ENCODE measurements around the gene IQCF2.
"Not testable (repeated sequence)": the region's sequence is repeated elsewhere in the genome, so short reads cannot be mapped to it uniquely, and the experiment has no call there.

The IQCF2 gene

GRCh38 chr3:51845129-51845528, 16.3 kb upstream of the IQCF2 start:
- no peak for DNase-seq
- Histone ChIP-seq H4K12ac (ENCODE audit: low read depth, low read length) (no peak overlapping the region), H2BK5ac (ENCODE audit: low read depth, low read length, poor library complexity) (no peak overlapping the region), H3K18ac (ENCODE audit: low read length) (no peak overlapping the region), H3K9ac (ENCODE audit: low read length) (no peak overlapping the region), H3K4ac (ENCODE audit: low read depth, low read length) (no peak overlapping the region), H3K14ac (ENCODE audit: low read length) (no peak overlapping the region), H3K79me2 (ENCODE audit: control insufficient read depth, insufficient read depth, low read length, poor library complexity) (no peaks in the 10 kb centered on the region), H2AFZ (ENCODE audit: insufficient read depth, low read length, poor library complexity) (peak overlapping the region; percentile 83), H3K27me3 (ENCODE audit: insufficient read depth, low read length) (no peaks in the 10 kb centered on the region), H3K4me1 (ENCODE audit: control insufficient read depth in 1 of 2, insufficient read depth in 2 of 2, low read length in 2 of 2) (peaks cover 2 to 3% of the 10 kb centered on the region in 2 experiments), H2BK120ac (ENCODE audit: insufficient read depth, low read length, poor library complexity) (no peak overlapping the region), H3K4me3 (ENCODE audit: low read depth, low read length) (no peak overlapping the region), H3K79me1 (ENCODE audit: low read length) (no peaks in the 10 kb centered on the region), H4K8ac (ENCODE audit: low read depth, low read length) (no peak overlapping the region), H4K91ac (ENCODE audit: low read depth, low read length) (no peak overlapping the region), H2AK5ac (ENCODE audit: low read length) (no peak overlapping the region), H3K36me3 (ENCODE audit: control insufficient read depth in 1 of 2, insufficient read depth in 2 of 2, low read length in 2 of 2) (no peaks in the 10 kb centered on the region), H3K27ac (ENCODE audit: low read depth, low read length) (no peak overlapping the region), H3K4me2 (ENCODE audit: low read length) (no peak overlapping the region), H3K9me3 (ENCODE audit: insufficient read depth, low read depth, low read length) (no peaks in the 10 kb centered on the region), H2BK12ac (ENCODE audit: low read length) (no peak overlapping the region), H3K23ac (ENCODE audit: low read length) (no peak overlapping the region)
- no CpG with 5 or more reads among the region's 7 CpGs for WGBS (ENCODE audit: extremely low coverage, insufficient coverage, insufficient read length)

DNA sequence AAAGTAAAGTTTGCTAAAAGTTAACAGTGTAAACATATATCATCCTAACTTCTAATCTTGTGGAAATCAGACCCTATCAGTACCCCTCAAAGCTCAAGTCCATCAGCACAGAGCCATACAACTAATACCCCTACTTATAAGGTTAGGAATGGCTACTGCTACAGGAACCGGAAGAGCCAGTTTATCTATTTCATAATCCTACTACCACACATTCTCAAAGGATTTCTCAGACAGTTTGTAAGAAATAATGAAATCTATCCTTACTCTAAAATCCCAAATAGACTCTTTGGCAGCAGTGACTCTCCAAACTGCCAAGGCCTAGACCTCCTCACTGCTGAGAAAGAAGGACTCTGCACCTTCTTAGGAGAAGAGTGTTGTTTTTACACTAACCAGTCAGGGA, 6.0 kb upstream of the IQCF2 start:
- H4K91ac ChIP-seq (ENCODE audit: low read depth, low read length); H3K4me2 ChIP-seq (ENCODE audit: low read length); H3K79me2 ChIP-seq (ENCODE audit: control insufficient read depth, insufficient read depth, low read length, poor library complexity); H3K14ac ChIP-seq (ENCODE audit: low read length); H2BK5ac ChIP-seq (ENCODE audit: low read depth, low read length, poor library complexity); H3K27me3 ChIP-seq (ENCODE audit: insufficient read depth, low read length); H3K4me3 ChIP-seq (ENCODE audit: low read depth, low read length); H4K12ac ChIP-seq (ENCODE audit: low read depth, low read length); H2BK12ac ChIP-seq (ENCODE audit: low read length); H2AK5ac ChIP-seq (ENCODE audit: low read length); H4K8ac ChIP-seq (ENCODE audit: low read depth, low read length); H2AFZ ChIP-seq (ENCODE audit: insufficient read depth, low read length, poor library complexity); H3K79me1 ChIP-seq (ENCODE audit: low read length); H3K4me1 ChIP-seq (ENCODE audit: control insufficient read depth in 1 of 2, insufficient read depth in 2 of 2, low read length in 2 of 2); H3K36me3 ChIP-seq (ENCODE audit: control insufficient read depth in 1 of 2, insufficient read depth in 2 of 2, low read length in 2 of 2); H3K9me3 ChIP-seq (ENCODE audit: insufficient read depth, low read depth, low read length); H3K27ac ChIP-seq (ENCODE audit: low read depth, low read length); H3K4ac ChIP-seq (ENCODE audit: low read depth, low read length); H3K9ac ChIP-seq (ENCODE audit: low read length); H3K23ac ChIP-seq (ENCODE audit: low read length); H3K18ac ChIP-seq (ENCODE audit: low read length); H2BK120ac ChIP-seq (ENCODE audit: insufficient read depth, low read length, poor library complexity): not testable (repeated sequence)
- no CpG with 5 or more reads among the region's 1 CpG for WGBS (ENCODE audit: extremely low coverage, insufficient coverage, insufficient read length)
- peak in 1 of 2 donors; percentile 85 for DNase-seq

DNA sequence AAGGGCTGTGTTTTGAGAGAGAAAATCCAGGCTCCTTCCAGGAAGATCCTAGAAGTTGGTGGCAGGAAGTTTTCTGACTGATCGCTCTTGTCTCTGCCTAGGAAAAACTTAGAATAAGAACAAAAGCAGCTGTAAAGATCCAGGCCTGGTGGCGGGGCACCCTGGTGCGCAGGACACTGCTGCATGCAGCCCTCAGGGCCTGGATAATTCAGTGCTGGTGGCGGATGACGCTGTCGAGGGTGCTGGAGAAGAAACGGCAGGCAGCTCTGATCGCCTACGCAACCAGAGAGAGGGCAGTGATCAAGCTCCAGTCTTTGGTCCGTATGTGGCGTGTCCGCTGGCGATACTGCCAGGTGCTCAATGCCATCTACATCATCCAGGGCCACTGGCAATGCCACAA, 1.5 kb downstream of the IQCF2 start:
- Histone ChIP-seq H3K79me2 (ENCODE audit: control insufficient read depth, insufficient read depth, low read length, poor library complexity) (no peaks in the 10 kb centered on the region), H4K8ac (ENCODE audit: low read depth, low read length) (no peak overlapping the region), H4K91ac (ENCODE audit: low read depth, low read length) (no peak overlapping the region), H3K27me3 (ENCODE audit: insufficient read depth, low read length) (no peaks in the 10 kb centered on the region), H2AK5ac (ENCODE audit: low read length) (no peak overlapping the region), H3K4me2 (ENCODE audit: low read length) (no peak overlapping the region), H2AFZ (ENCODE audit: insufficient read depth, low read length, poor library complexity) (no peak overlapping the region), H2BK12ac (ENCODE audit: low read length) (no peak overlapping the region), H3K36me3 (ENCODE audit: control insufficient read depth in 1 of 2, insufficient read depth in 2 of 2, low read length in 2 of 2) (no peaks in the 10 kb centered on the region), H3K79me1 (ENCODE audit: low read length) (no peaks in the 10 kb centered on the region), H3K27ac (ENCODE audit: low read depth, low read length) (no peak overlapping the region), H3K9me3 (ENCODE audit: insufficient read depth, low read depth, low read length) (peaks cover 1% of the 10 kb centered on the region), H3K4ac (ENCODE audit: low read depth, low read length) (no peak overlapping the region), H2BK120ac (ENCODE audit: insufficient read depth, low read length, poor library complexity) (no peak overlapping the region), H3K18ac (ENCODE audit: low read length) (no peak overlapping the region), H3K23ac (ENCODE audit: low read length) (no peak overlapping the region), H3K4me1 (ENCODE audit: control insufficient read depth in 1 of 2, insufficient read depth in 2 of 2, low read length in 2 of 2) (no peaks in the 10 kb centered on the region), H3K14ac (ENCODE audit: low read length) (no peak overlapping the region), H3K4me3 (ENCODE audit: low read depth, low read length) (no peak overlapping the region), H3K9ac (ENCODE audit: low read length) (no peak overlapping the region), H2BK5ac (ENCODE audit: low read depth, low read length, poor library complexity) (no peak overlapping the region), H4K12ac (ENCODE audit: low read depth, low read length) (no peak overlapping the region)
- DNase-seq: peak in 1 of 2 donors; percentile 38
- no CpG with 5 or more reads among the region's 13 CpGs for WGBS (ENCODE audit: extremely low coverage, insufficient coverage, insufficient read length)

GRCh38 chr3:51868896-51869295, 7.5 kb downstream of the IQCF2 start:
- H4K91ac ChIP-seq (ENCODE audit: low read depth, low read length); H3K27ac ChIP-seq (ENCODE audit: low read depth, low read length); H3K36me3 ChIP-seq (ENCODE audit: control insufficient read depth in 1 of 2, insufficient read depth in 2 of 2, low read length in 2 of 2); H3K9me3 ChIP-seq (ENCODE audit: insufficient read depth, low read depth, low read length); H3K4ac ChIP-seq (ENCODE audit: low read depth, low read length); H3K4me2 ChIP-seq (ENCODE audit: low read length); H3K79me1 ChIP-seq (ENCODE audit: low read length); H4K8ac ChIP-seq (ENCODE audit: low read depth, low read length); H2BK120ac ChIP-seq (ENCODE audit: insufficient read depth, low read length, poor library complexity); H2BK12ac ChIP-seq (ENCODE audit: low read length); H2AFZ ChIP-seq (ENCODE audit: insufficient read depth, low read length, poor library complexity); H3K14ac ChIP-seq (ENCODE audit: low read length); H3K18ac ChIP-seq (ENCODE audit: low read length); H3K23ac ChIP-seq (ENCODE audit: low read length); H2AK5ac ChIP-seq (ENCODE audit: low read length); DNase-seq; H4K12ac ChIP-seq (ENCODE audit: low read depth, low read length); H3K79me2 ChIP-seq (ENCODE audit: control insufficient read depth, insufficient read depth, low read length, poor library complexity); H3K27me3 ChIP-seq (ENCODE audit: insufficient read depth, low read length); H2BK5ac ChIP-seq (ENCODE audit: low read depth, low read length, poor library complexity); H3K9ac ChIP-seq (ENCODE audit: low read length); H3K4me1 ChIP-seq (ENCODE audit: control insufficient read depth in 1 of 2, insufficient read depth in 2 of 2, low read length in 2 of 2); H3K4me3 ChIP-seq (ENCODE audit: low read depth, low read length): not testable (repeated sequence)
- no CpG with 5 or more reads among the region's 1 CpG for WGBS (ENCODE audit: extremely low coverage, insufficient coverage, insufficient read length)

All from trophoblast cell (in vitro differentiated cells and primary cell).